Loucy (cell line): ENCODE data around the gene MCM9.

Source experiments
- H2AFZ ChIP-seq: fragments of 200-600 bp; sonication (generic); 2 replicates; pipeline ENCODE4 v1.6.0; 2016; ENCODE audit warnings: antibody characterized with exemption, mild to moderate bottlenecking, low read length, moderate library complexity
- H3F3A ChIP-seq: fragments of 200-600 bp; 2 replicates; pipeline ENCODE4 v1.6.0; 2016; ENCODE audit warnings: antibody characterized with exemption, low read depth, mild to moderate bottlenecking
- H3K27me3 ChIP-seq: fragments of 200-600 bp; sonication (generic); 2 replicates; pipeline ENCODE4 v1.6.1; 2014; ENCODE audit warnings: low read length, mild to moderate bottlenecking; ENCODE audit not compliant: insufficient read depth, poor library complexity, severe bottlenecking
- H3K36me3 ChIP-seq: fragments of 200-600 bp; sonication (generic); 2 replicates; pipeline ENCODE4 v1.6.1; 2016; ENCODE audit warnings: low read length; ENCODE audit not compliant: insufficient read depth
- H3K4me1 ChIP-seq: fragments of 200-600 bp; sonication (generic); 2 replicates; pipeline ENCODE4 v1.5.1; 2014; ENCODE audit warnings: low read length, mild to moderate bottlenecking; ENCODE audit not compliant: insufficient read depth, poor library complexity, severe bottlenecking
- H3K4me2 ChIP-seq: fragments of 200-600 bp; sonication (generic); 2 replicates; pipeline ENCODE4 v1.6.0; 2014; ENCODE audit warnings: antibody characterized with exemption, low read length, low read depth, mild to moderate bottlenecking; ENCODE audit not compliant: poor library complexity, severe bottlenecking
- H3K4me3 ChIP-seq: fragments of 200-600 bp; sonication (generic); 2 replicates; pipeline ENCODE4 v1.5.1; 2014; ENCODE audit warnings: low read length, mild to moderate bottlenecking, mixed read lengths; ENCODE audit not compliant: poor library complexity, severe bottlenecking
- H3K79me2 ChIP-seq: fragments of 200-600 bp; sonication (generic); 2 replicates; pipeline ENCODE4 v1.6.1; 2014; ENCODE audit warnings: low read length; ENCODE audit not compliant: insufficient read depth
- H3K9ac ChIP-seq: fragments of 200-600 bp; sonication (generic); 2 replicates; pipeline ENCODE4 v1.6.0; 2014; ENCODE audit warnings: mild to moderate bottlenecking, low read depth, low read length, moderate library complexity; ENCODE audit not compliant: poor library complexity, severe bottlenecking
- H3K9me2 ChIP-seq: fragments of 200-600 bp; sonication (generic); replicated peaks from 2 replicates; pipeline ENCODE4 v1.6.1; 2016; ENCODE audit warnings: low read depth, low read length, mixed read lengths
- H3K9me3 ChIP-seq: fragments of 200-600 bp; sonication (generic); 2 replicates; pipeline ENCODE4 v1.6.1; 2014; ENCODE audit warnings: mild to moderate bottlenecking, antibody characterized with exemption, low read length, low read depth; ENCODE audit not compliant: insufficient read depth
- H4K20me1 ChIP-seq: fragments of 200-600 bp; sonication (generic); 2 replicates; pipeline ENCODE4 v1.6.0; 2014; ENCODE audit warnings: antibody characterized with exemption, low read length, mild to moderate bottlenecking; ENCODE audit not compliant: insufficient read depth, poor library complexity, severe bottlenecking
- EZH2phosphoT487 ChIP-seq: fragments of 200-600 bp; IDR thresholded peaks from 2 replicates; pipeline ENCODE4 v1.6.1; 2018; ENCODE audit warnings: antibody characterized with exemption, mild to moderate bottlenecking, moderate library complexity, borderline replicate concordance
- TF ChIP-seq, protein P1 (sequence below): fragments of 200-600 bp; sonication (generic); conservative IDR thresholded peaks from 2 replicates; pipeline ENCODE4 v1.5.1; 2014; ENCODE audit warnings: mild to moderate bottlenecking, antibody characterized with exemption, low read length

MCM9 gene

DNA sequence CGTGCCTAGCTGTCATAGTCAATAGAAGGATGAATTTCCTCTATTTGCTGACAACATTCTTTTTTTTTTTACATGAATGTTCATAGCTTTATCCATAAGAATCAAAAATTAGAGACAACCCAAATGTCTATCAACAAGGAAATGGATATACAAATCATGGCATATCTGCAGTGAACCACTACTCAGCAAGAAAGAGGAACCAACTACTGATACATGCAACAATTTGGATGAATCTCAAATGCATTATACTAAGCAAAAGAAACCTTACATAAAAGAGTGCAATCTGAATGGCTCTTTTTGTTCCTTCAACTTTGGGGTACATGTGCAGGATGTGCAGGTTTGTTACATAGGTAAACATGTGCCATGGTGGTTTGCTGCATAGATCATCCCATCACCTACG, 17.7 kb upstream of the MCM9 start:
- Histone ChIP-seq H4K20me1 (no peaks in the 10 kb centered on the region), H3K79me2 (no peaks in the 10 kb centered on the region), H3K4me2 (no peak overlapping the region), H3K9ac (no peak overlapping the region), H3K9me3 (no peaks in the 10 kb centered on the region), H3K4me1 (no peaks in the 10 kb centered on the region), H3K36me3 (no peaks in the 10 kb centered on the region), H3K9me2 (no peaks in the 10 kb centered on the region), H2AFZ (no peak overlapping the region), H3K4me3 (no peak overlapping the region), H3F3A (no peaks in the 10 kb centered on the region), H3K27me3 (no peaks in the 10 kb centered on the region)
- TF ChIP-seq EZH2phosphoT487, result no peak
- TF ChIP-seq, protein P1, sequence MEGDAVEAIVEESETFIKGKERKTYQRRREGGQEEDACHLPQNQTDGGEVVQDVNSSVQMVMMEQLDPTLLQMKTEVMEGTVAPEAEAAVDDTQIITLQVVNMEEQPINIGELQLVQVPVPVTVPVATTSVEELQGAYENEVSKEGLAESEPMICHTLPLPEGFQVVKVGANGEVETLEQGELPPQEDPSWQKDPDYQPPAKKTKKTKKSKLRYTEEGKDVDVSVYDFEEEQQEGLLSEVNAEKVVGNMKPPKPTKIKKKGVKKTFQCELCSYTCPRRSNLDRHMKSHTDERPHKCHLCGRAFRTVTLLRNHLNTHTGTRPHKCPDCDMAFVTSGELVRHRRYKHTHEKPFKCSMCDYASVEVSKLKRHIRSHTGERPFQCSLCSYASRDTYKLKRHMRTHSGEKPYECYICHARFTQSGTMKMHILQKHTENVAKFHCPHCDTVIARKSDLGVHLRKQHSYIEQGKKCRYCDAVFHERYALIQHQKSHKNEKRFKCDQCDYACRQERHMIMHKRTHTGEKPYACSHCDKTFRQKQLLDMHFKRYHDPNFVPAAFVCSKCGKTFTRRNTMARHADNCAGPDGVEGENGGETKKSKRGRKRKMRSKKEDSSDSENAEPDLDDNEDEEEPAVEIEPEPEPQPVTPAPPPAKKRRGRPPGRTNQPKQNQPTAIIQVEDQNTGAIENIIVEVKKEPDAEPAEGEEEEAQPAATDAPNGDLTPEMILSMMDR, result no peak

DNA sequence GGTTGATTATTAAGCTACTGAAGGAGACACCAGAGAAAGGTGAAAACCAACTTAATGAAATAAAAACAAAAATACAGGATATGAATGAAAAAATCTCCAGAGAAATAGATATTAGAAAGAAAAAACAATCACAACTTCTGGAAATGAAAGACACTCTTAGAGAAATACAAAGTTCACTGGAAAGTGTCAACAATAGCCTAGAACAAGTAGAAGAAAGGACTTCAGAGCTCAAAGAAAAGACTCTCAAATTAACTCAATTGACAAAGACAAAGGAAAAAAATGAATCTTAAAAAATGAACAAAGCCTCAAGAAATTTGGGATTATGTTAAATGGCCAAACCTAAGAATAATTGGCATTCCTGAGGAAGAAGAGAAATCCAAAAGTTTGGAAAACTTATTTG, 10.3 kb upstream of the MCM9 start:
- TF ChIP-seq EZH2phosphoT487, result no peak
- TF ChIP-seq, protein P1, result no peak
- H3K4me3 ChIP-seq, result no peak overlapping the region
- H4K20me1 ChIP-seq, result no peaks in the 10 kb centered on the region
- H3F3A ChIP-seq, result no peaks in the 10 kb centered on the region
- no peaks in the 10 kb centered on the region for H3K4me1 ChIP-seq
- H2AFZ ChIP-seq, result no peak overlapping the region
- H3K9me3 ChIP-seq, result peaks cover 8% of the 10 kb centered on the region; the same call in 1 of the 2 replicates
- H3K9ac ChIP-seq, result no peak overlapping the region
- H3K79me2 ChIP-seq, result no peaks in the 10 kb centered on the region
- no peaks in the 10 kb centered on the region for H3K36me3 ChIP-seq
- H3K9me2 ChIP-seq, result no peaks in the 10 kb centered on the region
- H3K27me3 ChIP-seq, result no peaks in the 10 kb centered on the region
- no peak overlapping the region for H3K4me2 ChIP-seq

DNA sequence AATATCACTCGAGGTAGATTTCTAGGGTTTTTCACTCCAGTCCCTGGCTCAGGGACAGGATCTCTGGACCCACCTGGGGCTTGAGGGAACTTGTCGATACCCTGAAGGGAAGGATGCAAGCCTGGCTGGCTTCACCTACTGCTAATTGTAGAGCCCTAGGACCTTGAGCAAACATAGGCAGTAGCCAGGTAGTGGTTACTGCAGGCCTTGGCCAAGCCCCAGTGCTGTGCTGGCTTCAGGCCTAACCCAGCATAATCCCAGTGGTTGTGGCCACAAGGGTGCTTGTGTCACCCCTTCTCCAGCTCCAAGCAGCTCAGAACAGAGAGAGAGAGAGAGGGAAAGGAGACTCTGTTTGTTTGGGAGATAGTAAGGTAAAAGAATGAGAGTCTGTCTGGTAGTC, 5.8 kb upstream of the MCM9 start:
- Histone ChIP-seq H3K9ac (no peak overlapping the region), H2AFZ (no peak overlapping the region), H4K20me1 (no peaks in the 10 kb centered on the region), H3F3A (no peaks in the 10 kb centered on the region), H3K36me3 (no peaks in the 10 kb centered on the region), H3K79me2 (peaks cover 6% of the 10 kb centered on the region), H3K4me3 (no peak overlapping the region), H3K27me3 (no peaks in the 10 kb centered on the region), H3K4me2 (no peak overlapping the region), H3K4me1 (peaks cover 6% of the 10 kb centered on the region), H3K9me2 (no peaks in the 10 kb centered on the region), H3K9me3 (peaks cover 5% of the 10 kb centered on the region; the same call in 1 of the 2 replicates)
- TF ChIP-seq, protein P1, result no peak
- TF ChIP-seq EZH2phosphoT487, result no peak
